Prostate gland (tissue), 2 donors: ENCODE results near the gene RTF1. TPM values are rescaled to one million over a fixed set of nuclear protein-coding genes. Genes with fewer than 3 reads are reported as not detected.
"Not testable (repeated sequence)": the region's sequence is repeated elsewhere in the genome, so short reads cannot be mapped to it uniquely, and the experiment has no call there.

ENCODE experiments used
- DNase-seq: peaks from one replicate; pipeline ENCODE4 v3.0.0-alpha.2; 2019; ENCODE audit warnings: low spot score
- H3K27ac ChIP-seq, 2 donors: fragments of 200-600 bp; sonication (generic); 2 replicates each; pipeline ENCODE4 v1.5.1; 2017 to 2019
- H3K27me3 ChIP-seq: fragments of 200-600 bp; sonication (generic); replicated peaks from 2 replicates; pipeline ENCODE4 v1.5.1; 2019; ENCODE audit not compliant: insufficient read depth
- H3K36me3 ChIP-seq, 2 donors: fragments of 200-600 bp; sonication (generic); 1 replicate in 1 of 2; 2 replicates in 1 of 2; pipeline versions ENCODE4 v1.5.1 to v1.8.1; 2017 to 2019
- H3K4me1 ChIP-seq: fragments of 200-600 bp; sonication (generic); replicated peaks from 2 replicates; pipeline ENCODE4 v1.5.1; 2019
- H3K4me3 ChIP-seq, 2 donors: fragments of 200-600 bp; sonication (generic); 2 replicates each; pipeline ENCODE4 v1.5.1; 2017 to 2019
- H3K9me3 ChIP-seq: fragments of 200-600 bp; sonication (generic); 2 replicates; pipeline ENCODE4 v1.5.1; 2017
- POLR2A ChIP-seq: fragments of 450-650 bp; IDR thresholded peaks from one replicate; pipeline ENCODE4 v1.6.1; 2016; ENCODE audit warnings: antibody characterized with exemption, mild to moderate bottlenecking
- POLR2AphosphoS5 ChIP-seq: sonication (generic); formaldehyde crosslinking; IDR thresholded peaks from one replicate; pipeline ENCODE4 v1.6.1; 2017; ENCODE audit warnings: antibody characterized with exemption
- WGBS: methylation state at CpG from one replicate; pipeline ENCODE4 v1.1.5; 2018; 5-methylcytosine and 5-hydroxymethylcytosine counted together
- intact Hi-C: fragments of 100-400 bp; cut with DNase I; formaldehyde crosslinking; loops from one replicate; pipeline ENCODE4 v1.14.2; 2022
- total RNA-seq, 2 donors: library from RNA; depleted of rRNA; stranded (reverse); fragments of >200 nt; gene quantifications; one replicate each; pipeline ENCODE4 v1.1.0, GENCODE V29; 2016
- TF ChIP-seq, protein P1 (sequence below), 4 experiments: fragments of 200-600 bp in 2 of 4; fragments of 450-650 bp in 2 of 4; sonication (generic) in 2 of 4; IDR thresholded peaks; 1 replicate in 3 of 4; 2 replicates in 1 of 4; pipeline ENCODE4 v1.5.1; 2016 to 2019; ENCODE audit warnings: antibody characterized with exemption in 4 of 4, mild to moderate bottlenecking in 2 of 4, moderate library complexity in 2 of 4

The RTF1 gene
- total RNA-seq, 2 donors from 2014 or later = 23.8 to 52.4 TPM

DNA sequence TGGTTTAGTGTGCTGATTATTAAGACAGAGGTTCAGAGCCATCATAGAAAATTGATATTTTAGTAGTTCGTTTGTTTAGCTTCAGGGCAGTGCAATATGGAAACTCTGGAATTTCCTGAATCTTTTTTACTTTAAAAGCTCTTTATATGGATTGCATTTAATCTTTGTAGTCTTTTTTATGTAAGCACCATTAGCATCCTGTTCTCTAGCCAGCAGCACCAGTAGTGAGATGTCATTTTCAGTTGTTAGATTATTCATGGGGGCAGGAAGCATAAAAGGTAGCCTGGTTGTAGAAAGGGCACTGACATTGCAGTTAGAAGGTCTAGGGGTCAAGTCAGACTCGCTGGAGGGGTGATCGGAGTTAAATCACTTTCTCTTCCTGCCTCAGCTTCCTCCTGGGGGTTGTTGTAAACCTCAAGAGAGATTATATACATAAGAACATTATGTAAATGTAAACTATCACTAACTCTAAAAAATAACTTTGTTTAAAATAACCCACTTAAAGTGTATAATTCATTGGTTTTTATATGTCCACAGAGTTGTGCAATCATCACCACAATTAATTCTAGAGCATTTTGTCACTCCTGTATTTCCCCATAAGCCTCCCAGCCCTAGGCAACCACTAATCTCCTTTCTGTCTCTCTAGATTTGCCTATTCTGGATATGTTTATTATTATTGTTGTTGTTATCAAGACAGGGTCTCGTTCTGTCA, 45.3 kb downstream of the RTF1 start:
- no peaks in the 10 kb centered on the region for H3K4me1 ChIP-seq
- H3K9me3 ChIP-seq = no peaks in the 10 kb centered on the region
- no peak overlapping the region for H3K4me3 ChIP-seq
- TF ChIP-seq POLR2A (no peak), POLR2AphosphoS5 (no peak)
- TF ChIP-seq, protein P1, sequence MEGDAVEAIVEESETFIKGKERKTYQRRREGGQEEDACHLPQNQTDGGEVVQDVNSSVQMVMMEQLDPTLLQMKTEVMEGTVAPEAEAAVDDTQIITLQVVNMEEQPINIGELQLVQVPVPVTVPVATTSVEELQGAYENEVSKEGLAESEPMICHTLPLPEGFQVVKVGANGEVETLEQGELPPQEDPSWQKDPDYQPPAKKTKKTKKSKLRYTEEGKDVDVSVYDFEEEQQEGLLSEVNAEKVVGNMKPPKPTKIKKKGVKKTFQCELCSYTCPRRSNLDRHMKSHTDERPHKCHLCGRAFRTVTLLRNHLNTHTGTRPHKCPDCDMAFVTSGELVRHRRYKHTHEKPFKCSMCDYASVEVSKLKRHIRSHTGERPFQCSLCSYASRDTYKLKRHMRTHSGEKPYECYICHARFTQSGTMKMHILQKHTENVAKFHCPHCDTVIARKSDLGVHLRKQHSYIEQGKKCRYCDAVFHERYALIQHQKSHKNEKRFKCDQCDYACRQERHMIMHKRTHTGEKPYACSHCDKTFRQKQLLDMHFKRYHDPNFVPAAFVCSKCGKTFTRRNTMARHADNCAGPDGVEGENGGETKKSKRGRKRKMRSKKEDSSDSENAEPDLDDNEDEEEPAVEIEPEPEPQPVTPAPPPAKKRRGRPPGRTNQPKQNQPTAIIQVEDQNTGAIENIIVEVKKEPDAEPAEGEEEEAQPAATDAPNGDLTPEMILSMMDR (IDR thresholded peaks at IDR 0.05) = no peak
- 77% methylated on average over 4 of the region's 4 CpGs for WGBS
- intact Hi-C loops = no loop called here
- no peak for DNase-seq
- no peaks in the 10 kb centered on the region for H3K27me3 ChIP-seq
- peaks cover 4 to 5% of the 10 kb centered on the region in 2 donors for H3K36me3 ChIP-seq
- H3K27ac ChIP-seq = no peak overlapping the region

DNA sequence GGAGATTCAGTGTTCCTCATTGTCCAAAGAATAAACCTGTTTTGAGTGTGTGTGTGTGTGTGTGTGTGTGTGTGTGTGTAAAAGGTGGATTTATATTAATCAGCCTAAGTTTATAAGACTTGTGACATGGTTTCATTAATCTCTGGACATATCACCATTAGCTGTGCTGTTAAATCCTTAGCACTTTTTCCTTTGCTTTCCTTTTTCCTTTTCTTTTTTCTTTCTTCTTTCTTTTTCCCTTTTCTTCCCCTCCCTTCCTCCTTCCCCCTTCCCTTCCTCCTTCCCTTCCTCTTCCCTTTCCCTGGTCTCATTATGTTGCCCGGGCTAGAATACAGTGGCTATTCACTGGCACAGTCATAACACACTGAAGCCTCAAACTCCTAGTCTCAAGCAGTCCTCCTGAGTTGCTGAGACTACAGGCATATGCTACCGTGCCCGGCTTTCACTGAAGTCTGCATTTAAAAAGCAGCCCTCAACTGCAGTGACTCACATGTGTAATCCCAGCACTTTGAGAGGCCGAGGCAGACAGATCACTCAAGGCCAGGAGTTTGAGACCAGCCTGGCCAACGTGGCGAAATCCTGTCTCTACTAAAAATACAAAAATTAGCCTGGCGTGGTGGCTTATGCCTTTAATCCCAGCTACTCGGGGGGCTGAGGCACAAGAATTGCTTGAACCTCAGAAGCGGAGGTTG, 48.1 kb downstream of the RTF1 start:
- WGBS = 89% methylated on average over 9 of the region's 9 CpGs
- DNase-seq = no peak
- no peaks in the 10 kb centered on the region for H3K4me1 ChIP-seq
- TF ChIP-seq POLR2AphosphoS5 (no peak), POLR2A (no peak)
- TF ChIP-seq, protein P1 (IDR thresholded peaks at IDR 0.05) = no peak
- H3K27me3 ChIP-seq = no peaks in the 10 kb centered on the region
- no peak overlapping the region for H3K4me3 ChIP-seq
- intact Hi-C loops = no loop called here
- H3K27ac ChIP-seq = no peak overlapping the region
- peaks cover 0 to 10% of the 10 kb centered on the region in 2 donors for H3K36me3 ChIP-seq
- H3K9me3 ChIP-seq = no peaks in the 10 kb centered on the region

DNA sequence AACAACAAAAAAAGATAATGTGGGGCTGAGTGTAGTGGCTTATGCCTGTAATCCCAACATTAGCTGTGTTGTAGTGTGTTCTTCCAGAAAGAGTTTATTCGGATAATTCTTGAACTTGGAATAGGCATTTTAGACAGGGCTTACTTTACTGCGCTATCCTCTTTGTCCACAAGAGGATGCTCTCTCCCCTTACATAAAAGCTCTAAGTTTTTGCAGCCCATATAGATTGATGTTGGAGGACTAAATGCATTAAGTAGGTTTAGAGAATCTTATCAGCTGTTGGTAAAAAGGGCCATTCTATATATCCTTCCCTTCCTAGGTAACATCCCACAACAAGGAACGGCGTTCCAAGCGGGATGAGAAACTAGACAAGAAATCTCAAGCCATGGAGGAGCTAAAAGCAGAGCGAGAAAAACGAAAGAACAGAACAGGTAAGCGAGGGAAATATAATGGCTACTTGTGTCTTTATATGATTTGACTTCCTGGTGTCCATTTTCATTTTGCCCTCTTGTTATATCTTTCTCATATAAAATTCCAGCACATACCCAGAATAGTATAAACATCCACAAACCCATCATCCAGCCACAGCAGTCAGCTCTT, 49.0 kb downstream of the RTF1 start:
- Histone ChIP-seq H3K9me3 (no peaks in the 10 kb centered on the region), H3K27me3 (no peaks in the 10 kb centered on the region), H3K4me3 (no peak overlapping the region), H3K36me3 (peaks cover 0 to 10% of the 10 kb centered on the region in 2 donors), H3K4me1 (no peaks in the 10 kb centered on the region), H3K27ac (no peak overlapping the region)
- no peak for TF ChIP-seq POLR2AphosphoS5
- TF ChIP-seq, protein P1 (IDR thresholded peaks at IDR 0.05) = peak in 3 of 4 experiments; percentile 40 to 73 (median 65)
- 82% methylated on average over 8 of the region's 8 CpGs for WGBS
- intact Hi-C loops = no loop called here
- no peak for DNase-seq

DNA sequence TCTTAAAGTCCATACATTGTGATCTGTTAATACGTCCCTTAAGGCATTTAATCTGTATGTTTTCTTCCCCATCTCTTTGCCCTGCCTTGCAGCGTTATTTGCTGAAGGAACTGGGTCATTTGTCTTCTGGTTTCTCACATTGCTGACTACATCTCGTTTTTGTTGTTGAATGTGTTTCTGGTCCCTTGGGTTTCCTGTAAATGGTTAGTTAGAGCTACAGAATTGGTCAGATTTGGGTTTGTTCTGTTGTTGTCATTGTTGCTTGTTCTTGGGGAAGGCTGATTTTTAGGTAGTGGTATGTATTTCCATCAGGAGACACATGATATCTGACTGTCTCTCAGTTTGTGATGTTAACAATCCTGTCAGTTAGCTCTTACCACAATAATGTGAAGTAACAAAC, 49.8 kb downstream of the RTF1 start:
- WGBS = 72% methylated on average over 3 of the region's 3 CpGs
- no peaks in the 10 kb centered on the region for H3K27me3 ChIP-seq
- H3K4me1 ChIP-seq = no peaks in the 10 kb centered on the region
- no peak for DNase-seq
- intact Hi-C loops = no loop called here
- H3K9me3 ChIP-seq = no peaks in the 10 kb centered on the region
- H3K27ac ChIP-seq = no peak overlapping the region
- TF ChIP-seq POLR2A (no peak), POLR2AphosphoS5 (no peak)
- TF ChIP-seq, protein P1 (IDR thresholded peaks at IDR 0.05) = no peak
- H3K4me3 ChIP-seq = no peak overlapping the region
- peaks cover 0 to 10% of the 10 kb centered on the region in 2 donors for H3K36me3 ChIP-seq

DNA sequence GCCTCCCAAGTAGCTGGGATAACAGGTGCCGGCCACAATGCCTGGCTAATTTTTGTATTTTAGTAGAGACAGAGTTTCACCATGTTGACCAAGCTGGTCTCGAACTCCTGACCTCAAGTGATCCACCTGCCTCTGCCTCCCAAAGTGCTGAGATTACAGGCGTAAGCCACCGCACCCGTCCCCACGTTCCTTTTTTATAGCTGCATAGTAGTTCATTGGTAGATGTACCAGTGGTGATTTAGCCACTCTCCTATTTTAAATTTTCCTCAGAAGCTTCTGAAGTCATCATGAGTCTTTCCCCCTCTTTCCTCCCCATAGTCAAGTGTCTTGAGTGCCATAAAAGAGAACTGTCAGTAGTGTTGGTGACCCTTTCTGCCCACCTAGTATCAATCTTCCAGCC, 52.7 kb downstream of the RTF1 start:
- DNase-seq, intact Hi-C loops, H3K27ac ChIP-seq, H3K36me3 ChIP-seq, H3K4me3 ChIP-seq, H3K9me3 ChIP-seq, H3K4me1 ChIP-seq, H3K27me3 ChIP-seq: not testable (repeated sequence)
- WGBS = 95% methylated on average over 6 of the region's 6 CpGs
